NT2/D1 (cell line): ENCODE data around the gene NELL2.

Source experiments
- SUZ12 ChIP-seq: IDR thresholded peaks from 2 replicates; pipeline ENCODE4 v1.6.1; 2011; ENCODE audit not compliant: insufficient read length, insufficient read depth; ENCODE audit errors: extremely low read depth
- ZNF274 ChIP-seq: IDR thresholded peaks from 2 replicates; pipeline ENCODE4 v1.6.1; 2011; ENCODE audit warnings: mild to moderate bottlenecking, low read depth, low read length

DNA sequence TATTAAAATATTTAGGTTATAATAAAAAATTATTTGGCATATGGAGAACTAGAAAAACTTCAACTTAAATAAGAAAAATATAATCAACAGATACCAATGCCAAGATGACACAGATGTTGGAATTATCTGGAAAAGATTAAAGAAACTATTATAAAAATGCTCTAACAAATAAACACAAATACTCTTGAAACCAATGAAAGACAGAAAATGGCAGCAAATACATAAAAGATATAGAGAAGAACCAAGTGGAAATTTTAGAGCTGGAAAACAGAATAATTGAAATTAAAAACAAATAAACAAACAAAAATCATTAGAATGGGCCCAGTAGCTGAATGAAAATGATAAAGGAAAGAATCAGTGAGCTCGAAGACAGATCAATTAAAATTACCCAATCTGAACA lies 5.1 kb upstream of the NELL2 start:
- no peak for TF ChIP-seq ZNF274
- no peak for TF ChIP-seq SUZ12
